ENCODE measurements around the gene CES2.

The CES2 gene

GRCh38 chr16:66918803-66919568 is 16.3 kb upstream of the CES2 start, which contains the start of gene CDH16:
CDH16 (minus strand) TSS chr16:66918885; CDS start chr16:66918065, 820 bp downstream.
- no peak for DNase-seq (ENCODE audit: low read depth in 3 of 3)

GRCh38 chr16:66919569-66920298 is 15.6 kb upstream of the CES2 start:
- no peak for DNase-seq (ENCODE audit: low read depth in 3 of 3)

GRCh38 chr16:66920299-66920590 is 15.1 kb upstream of the CES2 start:
- DNase-seq (ENCODE audit: low read depth in 3 of 3), result no peak

GRCh38 chr16:66920924-66921680 is 14.2 kb upstream of the CES2 start:
- DNase-seq (ENCODE audit: low read depth in 3 of 3), result no peak

- no peak for DNase-seq (ENCODE audit: low read depth in 3 of 3)
These were observed 13.4 kb upstream of the CES2 start for GRCh38 chr16:66921729-66922450.

GRCh38 chr16:66923247-66923731 is 12.0 kb upstream of the CES2 start:
- DNase-seq (ENCODE audit: low read depth in 3 of 3), result no peak

GRCh38 chr16:66923866-66924265 is 11.4 kb upstream of the CES2 start:
- DNase-seq (ENCODE audit: low read depth in 3 of 3), result no peak

- peak in 1 of 3 experiments; percentile 35 for DNase-seq (ENCODE audit: low read depth in 3 of 3)
These were observed 10.6 kb upstream of the CES2 start for GRCh38 chr16:66924527-66925321.

GRCh38 chr16:66925322-66925840 is 9.9 kb upstream of the CES2 start, which contains the start of gene RRAD:
RRAD (minus strand) TSS chr16:66925535; CDS start chr16:66925179, 356 bp downstream.
- DNase-seq (ENCODE audit: low read depth in 3 of 3), result no peak

- no peak for DNase-seq (ENCODE audit: low read depth in 3 of 3)
These were observed 9.0 kb upstream of the CES2 start for GRCh38 chr16:66926171-66926947.

- DNase-seq (ENCODE audit: low read depth in 3 of 3), result no peak
These were observed 8.3 kb upstream of the CES2 start for GRCh38 chr16:66926961-66927436.

GRCh38 chr16:66927918-66928649 is 7.2 kb upstream of the CES2 start:
- no peak for DNase-seq (ENCODE audit: low read depth in 3 of 3)

GRCh38 chr16:66928702-66929388 is 6.5 kb upstream of the CES2 start:
- peak in 1 of 3 experiments; percentile 46 for DNase-seq (ENCODE audit: low read depth in 3 of 3)

GRCh38 chr16:66930189-66930588 is 5.1 kb upstream of the CES2 start:
- DNase-seq (ENCODE audit: low read depth in 3 of 3), result no peak

GRCh38 chr16:66931665-66932064 is 3.7 kb upstream of the CES2 start:
- DNase-seq (ENCODE audit: low read depth in 3 of 3), result no peak

- no peak for DNase-seq (ENCODE audit: low read depth in 3 of 3)
These were observed 3.2 kb upstream of the CES2 start for GRCh38 chr16:66932076-66932475.

- peak; percentile 19 to 56 (median 21) for DNase-seq (ENCODE audit: low read depth in 3 of 3)
These were observed 1.6 kb upstream of the CES2 start for GRCh38 chr16:66933776-66934137.

- peak; percentile 81 to 88 (median 86) for DNase-seq (ENCODE audit: low read depth in 3 of 3)
These were observed 1.0 kb upstream of the CES2 start, which contains the start of gene CIAO2B for GRCh38 chr16:66934138-66934838. CIAO2B (minus strand) TSS chr16:66934402; CDS start chr16:66934364, 38 bp downstream.

Data from stimulated activated CD4-positive, alpha-beta T cell treated with anti-CD3 and anti-CD28 coated beads, TNF-alpha, amount 100 ng/mL, for 24 hours (primary cell).